ENCODE measurements around the gene PLEKHA5.

GRCh38 chr12:19415563-19415962, 286.0 kb downstream of the PLEKHA5 start:
- TF ChIP-seq POLR2A (IDR thresholded peaks at IDR 0.05) = no peak
- TF ChIP-seq EP300 (IDR thresholded peaks at IDR 0.05; ENCODE audit: low read depth) = no peak
- TF ChIP-seq, protein P1, sequence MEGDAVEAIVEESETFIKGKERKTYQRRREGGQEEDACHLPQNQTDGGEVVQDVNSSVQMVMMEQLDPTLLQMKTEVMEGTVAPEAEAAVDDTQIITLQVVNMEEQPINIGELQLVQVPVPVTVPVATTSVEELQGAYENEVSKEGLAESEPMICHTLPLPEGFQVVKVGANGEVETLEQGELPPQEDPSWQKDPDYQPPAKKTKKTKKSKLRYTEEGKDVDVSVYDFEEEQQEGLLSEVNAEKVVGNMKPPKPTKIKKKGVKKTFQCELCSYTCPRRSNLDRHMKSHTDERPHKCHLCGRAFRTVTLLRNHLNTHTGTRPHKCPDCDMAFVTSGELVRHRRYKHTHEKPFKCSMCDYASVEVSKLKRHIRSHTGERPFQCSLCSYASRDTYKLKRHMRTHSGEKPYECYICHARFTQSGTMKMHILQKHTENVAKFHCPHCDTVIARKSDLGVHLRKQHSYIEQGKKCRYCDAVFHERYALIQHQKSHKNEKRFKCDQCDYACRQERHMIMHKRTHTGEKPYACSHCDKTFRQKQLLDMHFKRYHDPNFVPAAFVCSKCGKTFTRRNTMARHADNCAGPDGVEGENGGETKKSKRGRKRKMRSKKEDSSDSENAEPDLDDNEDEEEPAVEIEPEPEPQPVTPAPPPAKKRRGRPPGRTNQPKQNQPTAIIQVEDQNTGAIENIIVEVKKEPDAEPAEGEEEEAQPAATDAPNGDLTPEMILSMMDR (IDR thresholded peaks at IDR 0.05) = no peak
- no peak for TF ChIP-seq POLR2AphosphoS5 (IDR thresholded peaks at IDR 0.05)
